ENCODE data around the gene CFAP206. TPM values are rescaled to one million over a fixed set of nuclear protein-coding genes. Genes with fewer than 3 reads are reported as not detected.
"Not testable (repeated sequence)": the region's sequence is repeated elsewhere in the genome, so short reads cannot be mapped to it uniquely, and the experiment has no call there.

CFAP206 gene
- total RNA-seq, 6 experiments from 2014 or later, result 0.20 TPM; not detected in 5

DNA sequence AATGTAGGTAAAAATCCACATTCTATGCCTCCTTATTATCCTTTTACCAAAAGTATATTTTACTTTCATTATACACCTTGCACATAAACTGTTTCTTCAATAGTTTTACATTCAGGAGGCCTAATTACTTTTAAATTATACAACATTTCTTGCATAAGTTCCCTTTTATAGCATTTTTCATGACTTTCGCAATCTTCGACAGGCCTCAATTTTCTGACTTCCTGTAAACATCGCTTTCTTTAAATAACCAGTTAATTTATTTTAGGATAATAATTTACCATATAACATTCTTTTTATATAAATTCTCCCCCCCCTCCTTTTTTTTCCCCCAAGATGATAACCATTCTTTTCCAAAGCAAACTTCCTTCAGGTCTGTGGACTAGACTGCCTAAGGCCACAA, 74.2 kb downstream of the CFAP206 start:
- no peak for ATAC-seq
- intact Hi-C loops (cut with DNase I), result no loop called here
- no peak overlapping the region for H3K27ac ChIP-seq

DNA sequence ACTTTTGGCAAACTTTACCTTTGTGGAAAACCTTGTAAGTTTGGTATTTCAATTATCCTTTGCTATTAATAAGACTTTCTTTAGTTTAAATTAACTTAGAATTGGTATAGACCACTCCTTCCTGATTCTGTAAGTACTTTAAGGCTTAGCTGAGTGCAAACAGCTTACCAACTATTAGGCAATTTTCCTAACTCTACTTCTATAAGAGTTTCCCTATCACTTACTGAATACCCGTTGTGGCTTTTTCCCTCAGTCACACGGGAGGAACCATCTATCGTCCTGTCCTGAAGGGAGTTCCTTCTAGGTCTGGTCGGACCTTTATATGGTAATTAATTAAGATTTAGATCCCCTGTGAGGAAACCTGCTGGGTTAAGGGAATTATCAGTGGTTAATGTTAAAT, 74.6 kb downstream of the CFAP206 start:
- WGBS (ENCODE audit: insufficient coverage, low coverage, low lambda C conversion rate, missing lambda C conversion rate), result 72% methylated on average over 4 of the region's 4 CpGs
- Histone ChIP-seq H3K27ac (no peak overlapping the region), H3K4me3 (no peak overlapping the region), H3K9me3 (no peaks in the 10 kb centered on the region), H3K4me1 (no peaks in the 10 kb centered on the region), H3K27me3 (no peaks in the 10 kb centered on the region), H3K36me3 (peaks cover 0 to 3% (median 0%) of the 10 kb centered on the region in 4 donors)
- ATAC-seq (peak in 2 of 4 donors; percentile 43 to 45), DNase-seq (no peak)
- intact Hi-C loops (cut with DNase I), result no loop called here
- TF ChIP-seq, protein P1, sequence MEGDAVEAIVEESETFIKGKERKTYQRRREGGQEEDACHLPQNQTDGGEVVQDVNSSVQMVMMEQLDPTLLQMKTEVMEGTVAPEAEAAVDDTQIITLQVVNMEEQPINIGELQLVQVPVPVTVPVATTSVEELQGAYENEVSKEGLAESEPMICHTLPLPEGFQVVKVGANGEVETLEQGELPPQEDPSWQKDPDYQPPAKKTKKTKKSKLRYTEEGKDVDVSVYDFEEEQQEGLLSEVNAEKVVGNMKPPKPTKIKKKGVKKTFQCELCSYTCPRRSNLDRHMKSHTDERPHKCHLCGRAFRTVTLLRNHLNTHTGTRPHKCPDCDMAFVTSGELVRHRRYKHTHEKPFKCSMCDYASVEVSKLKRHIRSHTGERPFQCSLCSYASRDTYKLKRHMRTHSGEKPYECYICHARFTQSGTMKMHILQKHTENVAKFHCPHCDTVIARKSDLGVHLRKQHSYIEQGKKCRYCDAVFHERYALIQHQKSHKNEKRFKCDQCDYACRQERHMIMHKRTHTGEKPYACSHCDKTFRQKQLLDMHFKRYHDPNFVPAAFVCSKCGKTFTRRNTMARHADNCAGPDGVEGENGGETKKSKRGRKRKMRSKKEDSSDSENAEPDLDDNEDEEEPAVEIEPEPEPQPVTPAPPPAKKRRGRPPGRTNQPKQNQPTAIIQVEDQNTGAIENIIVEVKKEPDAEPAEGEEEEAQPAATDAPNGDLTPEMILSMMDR (IDR thresholded peaks at IDR 0.05), result no peak
- no peak for TF ChIP-seq POLR2A (IDR thresholded peaks at IDR 0.05)

More for the DNA sequence above, 74.2 kb downstream of the CFAP206 start:
- Histone ChIP-seq H3K4me1 (no peaks in the 10 kb centered on the region), H3K27me3 (no peaks in the 10 kb centered on the region), H3K4me3 (no peak overlapping the region), H3K9me3 (no peaks in the 10 kb centered on the region), H3K36me3 (peaks cover 0 to 3% (median 0%) of the 10 kb centered on the region in 4 donors)
- 78% methylated on average over 3 of the region's 3 CpGs for WGBS (ENCODE audit: insufficient coverage, low coverage, low lambda C conversion rate, missing lambda C conversion rate)
- DNase-seq, result no peak
- TF ChIP-seq, protein P1 (IDR thresholded peaks at IDR 0.05), result no peak
- no peak for TF ChIP-seq POLR2A (IDR thresholded peaks at IDR 0.05)

DNA sequence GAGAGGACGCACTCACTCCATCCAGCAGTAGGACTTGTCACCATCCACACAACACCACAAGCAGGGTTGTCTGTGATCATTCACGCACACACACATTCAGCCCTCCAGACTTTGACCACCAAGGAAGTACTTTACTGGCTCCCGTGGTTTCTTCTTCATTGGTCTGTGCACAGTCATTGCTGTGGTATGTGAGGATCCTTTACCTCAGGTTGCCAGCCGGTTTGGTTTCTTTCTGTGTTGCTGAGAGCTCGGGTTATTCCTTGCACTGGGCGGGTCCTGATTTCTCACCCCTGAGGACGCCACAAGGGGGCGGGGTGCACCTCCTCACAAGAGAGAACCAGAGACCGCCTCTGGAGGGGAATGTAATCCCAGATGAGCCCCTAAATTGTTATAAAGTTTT, 76.2 kb downstream of the CFAP206 start:
- Histone ChIP-seq H3K4me3 (no peak overlapping the region), H3K9me3 (no peaks in the 10 kb centered on the region), H3K36me3 (no peaks in the 10 kb centered on the region), H3K27ac (no peak overlapping the region), H3K27me3 (no peaks in the 10 kb centered on the region), H3K4me1 (no peaks in the 10 kb centered on the region)
- no peak for ATAC-seq
- WGBS (ENCODE audit: insufficient coverage, low coverage, low lambda C conversion rate, missing lambda C conversion rate), result 81% methylated on average over 4 of the region's 9 CpGs
- TF ChIP-seq, protein P1 (IDR thresholded peaks at IDR 0.05), result no peak
- TF ChIP-seq POLR2A (IDR thresholded peaks at IDR 0.05), result no peak
- DNase-seq, result no peak
- intact Hi-C loops (cut with DNase I), result no loop called here

DNA sequence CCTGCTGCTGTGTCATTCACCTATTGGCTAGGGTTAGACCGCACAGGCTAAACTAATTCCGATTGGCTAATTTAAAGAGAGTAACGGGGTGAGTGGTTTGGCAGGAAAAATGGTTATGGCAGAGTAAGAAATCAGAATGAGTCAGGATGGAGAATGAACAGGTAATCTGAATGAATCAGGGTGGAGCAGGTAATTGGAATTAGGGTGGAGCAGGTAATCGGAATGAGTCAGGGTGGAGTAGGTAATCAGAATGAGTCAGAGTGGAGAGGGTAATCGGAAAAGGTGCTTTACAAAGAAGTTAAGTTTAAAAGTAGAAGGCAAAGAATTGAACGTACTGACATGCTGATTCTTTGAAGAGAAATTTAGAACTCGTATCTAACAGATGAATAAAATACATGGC, 76.7 kb downstream of the CFAP206 start:
- H3K27me3 ChIP-seq, result no peaks in the 10 kb centered on the region
- H3K4me3 ChIP-seq, result no peak overlapping the region
- DNase-seq, result no peak
- H3K36me3 ChIP-seq, result no peaks in the 10 kb centered on the region
- no peaks in the 10 kb centered on the region for H3K4me1 ChIP-seq
- TF ChIP-seq POLR2A (IDR thresholded peaks at IDR 0.05), result no peak
- TF ChIP-seq, protein P1 (IDR thresholded peaks at IDR 0.05), result no peak
- no peak for ATAC-seq
- H3K9me3 ChIP-seq, result no peaks in the 10 kb centered on the region
- H3K27ac ChIP-seq, result no peak overlapping the region
- WGBS (ENCODE audit: insufficient coverage, low coverage, low lambda C conversion rate, missing lambda C conversion rate), result 91% methylated on average over 6 of the region's 7 CpGs
- intact Hi-C loops (cut with DNase I), result no loop called here

DNA sequence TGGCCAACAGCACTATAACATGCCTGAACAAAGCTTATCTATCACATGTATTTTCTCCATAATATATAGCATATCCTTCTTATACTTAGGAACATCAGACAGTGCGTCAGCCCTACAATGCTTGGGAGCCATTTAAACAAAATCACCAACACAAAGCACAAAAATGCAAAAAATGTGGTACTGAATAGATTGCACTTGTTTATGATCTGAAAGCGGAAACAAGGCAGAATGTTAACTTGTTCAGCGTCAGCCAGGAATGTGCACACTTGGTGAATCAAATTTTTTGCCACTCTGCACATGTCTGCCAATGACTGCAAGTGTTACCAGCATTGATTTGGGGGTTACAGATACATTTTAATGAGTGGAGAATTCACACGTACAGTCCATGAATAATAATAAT, 79.8 kb downstream of the CFAP206 start:
- WGBS (ENCODE audit: insufficient coverage, low coverage, low lambda C conversion rate, missing lambda C conversion rate), result 85% methylated on average over 4 of the region's 4 CpGs
- no peak for ATAC-seq
- intact Hi-C loops (cut with DNase I), result no loop called here

DNA sequence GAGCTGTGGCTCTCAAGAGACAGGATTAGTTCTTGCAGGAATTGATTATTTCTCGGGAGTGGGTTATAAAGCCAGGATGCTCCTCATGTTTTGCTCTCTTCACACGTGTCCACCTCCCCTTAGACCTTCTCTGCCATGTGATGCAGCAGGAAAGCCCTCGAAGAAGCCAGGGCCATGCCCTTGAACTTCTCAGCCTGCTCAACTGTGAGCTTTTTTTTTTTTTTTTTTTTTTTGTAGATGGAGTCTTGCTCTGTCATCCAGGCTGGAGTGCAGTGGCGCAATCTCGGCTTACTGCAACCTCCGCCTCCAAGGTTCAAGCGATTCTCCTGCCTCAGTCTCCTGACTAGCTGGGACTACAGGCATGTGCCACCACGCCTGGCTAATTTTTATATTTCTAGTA, 81.6 kb downstream of the CFAP206 start:
- H3K4me3 ChIP-seq; H3K36me3 ChIP-seq; H3K27me3 ChIP-seq; ATAC-seq; H3K27ac ChIP-seq; H3K9me3 ChIP-seq; DNase-seq; H3K4me1 ChIP-seq; intact Hi-C loops (cut with DNase I): not testable (repeated sequence)
- WGBS (ENCODE audit: insufficient coverage, low coverage, low lambda C conversion rate, missing lambda C conversion rate), result 88% methylated on average over 8 of the region's 8 CpGs

More for the DNA sequence above, 79.8 kb downstream of the CFAP206 start:
- Histone ChIP-seq H3K4me1 (no peaks in the 10 kb centered on the region), H3K27ac (no peak overlapping the region), H3K9me3 (no peaks in the 10 kb centered on the region), H3K4me3 (no peak overlapping the region), H3K36me3 (peaks cover 0 to 1% (median 0%) of the 10 kb centered on the region in 4 donors), H3K27me3 (no peaks in the 10 kb centered on the region)
- no peak for DNase-seq
- TF ChIP-seq POLR2A (IDR thresholded peaks at IDR 0.05), result no peak
- TF ChIP-seq, protein P1 (IDR thresholded peaks at IDR 0.05), result no peak

Measured in right lobe of liver (tissue), 6 donors.